NAMALWA (cell line): ENCODE data around the gene FNDC3B.
"Not testable (repeated sequence)": the region's sequence is repeated elsewhere in the genome, so short reads cannot be mapped to it uniquely, and the experiment has no call there.

Source experiments
- DNase-seq: peaks from one replicate; pipeline ENCODE4 v3.0.0-alpha.2; 2015; ENCODE audit warnings: low spot score

Gene FNDC3B

GRCh38 chr3:172039436-172040077 is at the start of gene FNDC3B:
TSS of gene FNDC3B (plus strand) at chr3:172039578. CDS start at chr3:172112480, 72,902 bp downstream.
- peak; percentile 97 for DNase-seq

GRCh38 chr3:171990239-171990638 is 49.1 kb upstream of the FNDC3B start:
- not testable (repeated sequence) for DNase-seq

DNA sequence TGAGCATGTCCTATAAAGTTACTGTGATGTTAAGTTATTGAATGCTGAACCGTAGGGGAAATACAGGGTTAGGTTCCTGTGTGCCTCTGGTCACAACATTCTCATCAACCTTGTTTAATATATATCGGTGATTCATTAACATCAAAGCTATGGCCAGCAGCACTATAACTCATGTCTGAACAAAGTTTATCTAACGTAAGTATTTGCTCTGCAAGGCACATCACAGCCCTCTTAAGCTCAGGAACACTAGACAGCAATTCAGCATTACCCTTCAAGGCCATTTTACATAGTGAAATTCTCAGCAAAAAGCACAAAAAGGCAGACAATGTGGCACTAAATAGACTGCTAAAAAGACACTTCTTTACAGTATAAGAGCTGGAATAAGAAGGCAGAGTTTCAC is 48.2 kb upstream of the FNDC3B start:
- DNase-seq, result no peak

DNA sequence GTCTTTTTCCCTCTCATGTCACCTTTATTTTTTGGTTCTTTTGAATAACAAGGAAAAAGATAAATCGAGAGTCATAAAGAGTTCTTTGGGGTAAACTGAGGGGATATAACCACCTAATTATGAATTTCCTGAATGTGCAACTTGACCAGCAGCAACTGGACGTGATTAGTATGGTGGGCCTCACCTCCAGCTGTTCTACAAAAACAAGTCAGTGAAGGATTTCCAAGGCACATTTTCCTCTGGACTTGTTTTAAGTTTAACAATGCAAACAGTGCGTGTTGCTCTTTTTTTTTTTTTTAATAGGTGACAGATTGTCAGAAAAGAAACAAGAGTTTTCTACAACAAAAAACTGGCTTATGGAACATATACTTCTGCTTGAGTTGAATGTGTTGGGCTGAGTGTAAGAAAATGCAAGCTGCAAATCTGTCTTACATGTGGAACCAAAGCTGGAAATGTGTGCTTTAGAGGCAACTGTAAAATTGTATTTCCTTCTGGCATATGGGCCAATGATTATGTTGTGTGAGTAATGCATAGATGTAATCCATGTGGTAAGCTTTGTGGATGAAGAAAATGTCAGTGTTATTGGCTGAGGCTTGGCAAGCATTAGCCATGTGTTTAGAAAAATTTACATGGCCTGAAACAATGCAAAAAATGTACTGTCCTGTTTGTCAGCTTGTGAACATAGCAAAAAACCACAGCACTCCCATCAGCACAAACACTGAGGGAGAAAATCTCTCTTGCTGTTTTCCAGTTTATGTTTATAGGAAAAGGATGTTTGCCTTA is 44.5 kb upstream of the FNDC3B start:
- DNase-seq, result no peak

- no peak for DNase-seq
Observed at GRCh38 chr3:171995486-171995885, 43.9 kb upstream of the FNDC3B start.

DNA sequence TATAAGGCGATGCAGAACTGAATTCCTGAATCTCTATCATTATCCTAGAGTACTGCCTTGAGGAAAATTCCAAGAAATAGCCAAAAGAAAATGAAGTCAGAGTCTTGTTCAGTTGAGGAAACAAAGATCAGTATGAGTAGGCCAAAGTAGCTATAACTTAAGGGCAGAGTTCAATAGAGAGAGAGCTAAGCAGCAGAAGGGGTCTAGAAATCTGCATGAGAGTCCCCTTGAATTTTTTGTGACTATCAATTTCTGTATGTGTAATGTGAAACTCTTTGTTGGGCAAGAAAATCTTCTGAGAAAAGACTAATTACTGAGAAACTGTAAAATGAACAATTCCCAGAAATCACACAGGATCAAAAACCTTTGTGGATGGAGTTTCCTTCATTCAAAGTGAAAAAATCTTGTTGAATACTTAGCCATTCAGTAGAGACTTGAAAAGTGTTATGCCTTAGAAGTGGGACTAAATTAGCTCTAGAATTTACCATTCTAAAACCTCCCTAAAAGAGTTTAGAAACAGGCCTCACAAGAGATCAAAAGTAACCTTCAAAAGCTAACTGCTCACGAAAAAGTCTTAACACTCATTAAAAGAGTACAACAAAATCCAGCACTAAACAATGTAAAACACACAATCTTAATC is 43.1 kb upstream of the FNDC3B start:
- DNase-seq, result no peak

DNA sequence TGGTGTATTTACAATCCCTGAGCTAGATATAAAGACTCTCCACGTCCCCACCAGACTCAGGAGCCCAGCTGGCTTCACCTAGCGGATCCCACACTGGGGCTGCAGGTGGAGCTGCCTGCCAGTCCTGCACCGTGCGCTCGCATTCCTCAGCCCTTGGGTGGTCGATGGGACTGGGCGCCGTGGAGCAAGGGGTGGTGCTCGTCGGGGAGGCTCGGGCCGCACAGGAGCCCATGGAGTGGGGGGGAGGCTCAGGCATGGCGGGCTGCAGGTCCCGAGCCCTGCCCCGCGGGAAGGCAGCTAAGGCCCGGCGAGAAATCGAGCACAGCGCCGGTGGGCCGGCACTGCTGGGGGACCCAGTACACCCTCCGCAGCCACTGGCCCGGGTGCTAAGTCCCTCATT is 40.6 kb upstream of the FNDC3B start:
- not testable (repeated sequence) for DNase-seq

DNA sequence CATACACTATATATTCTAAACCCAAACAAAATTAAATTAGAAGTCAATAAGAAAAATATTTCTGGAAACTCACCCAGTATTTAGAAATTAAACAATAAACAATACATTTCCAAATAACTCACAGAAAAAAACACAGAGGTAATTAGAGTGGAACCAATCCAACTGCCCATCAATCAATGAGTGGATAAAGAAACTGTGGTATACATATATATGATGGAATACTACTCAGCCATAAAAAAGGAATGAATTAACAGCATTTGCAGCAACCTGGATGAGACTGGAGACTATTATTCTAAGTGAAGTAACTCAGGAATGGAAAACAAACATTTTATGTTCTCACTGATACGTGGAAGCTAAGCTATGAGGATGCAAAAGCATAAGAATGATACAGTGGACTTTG is 37.8 kb upstream of the FNDC3B start:
- not testable (repeated sequence) for DNase-seq

DNA sequence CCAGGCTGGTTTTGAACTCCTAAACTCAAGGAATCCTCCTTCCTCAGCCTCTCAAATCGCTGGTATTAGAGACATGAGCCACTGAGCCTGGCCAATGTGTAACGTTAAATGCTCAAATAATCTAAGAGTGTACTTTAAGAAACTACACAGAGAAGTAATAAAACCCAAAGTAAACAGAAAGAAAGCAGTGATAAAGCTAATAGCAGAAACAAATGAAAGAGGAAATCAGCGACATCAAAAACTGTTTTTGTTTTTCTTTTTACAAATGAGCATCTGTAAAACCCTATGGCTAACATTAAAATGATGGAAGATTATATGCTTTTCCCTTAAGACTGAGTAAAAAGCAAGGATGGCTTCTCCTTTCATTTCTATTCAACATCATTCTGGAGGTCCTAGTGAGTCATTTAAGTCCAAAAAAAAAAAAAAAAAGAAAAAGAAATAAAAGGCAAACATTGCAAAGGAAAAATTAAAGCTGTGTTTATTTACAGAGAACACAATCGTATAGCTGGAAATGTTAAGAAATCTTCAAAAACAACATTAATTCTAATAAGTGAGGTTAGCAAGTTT is 36.8 kb upstream of the FNDC3B start:
- no peak for DNase-seq

- no peak for DNase-seq
Observed at GRCh38 chr3:172003146-172003545, 36.2 kb upstream of the FNDC3B start.

- DNase-seq, result no peak
Observed at GRCh38 chr3:172007065-172007370, 32.4 kb upstream of the FNDC3B start.

GRCh38 chr3:172009803-172010202 is 29.6 kb upstream of the FNDC3B start:
- DNase-seq, result no peak

DNA sequence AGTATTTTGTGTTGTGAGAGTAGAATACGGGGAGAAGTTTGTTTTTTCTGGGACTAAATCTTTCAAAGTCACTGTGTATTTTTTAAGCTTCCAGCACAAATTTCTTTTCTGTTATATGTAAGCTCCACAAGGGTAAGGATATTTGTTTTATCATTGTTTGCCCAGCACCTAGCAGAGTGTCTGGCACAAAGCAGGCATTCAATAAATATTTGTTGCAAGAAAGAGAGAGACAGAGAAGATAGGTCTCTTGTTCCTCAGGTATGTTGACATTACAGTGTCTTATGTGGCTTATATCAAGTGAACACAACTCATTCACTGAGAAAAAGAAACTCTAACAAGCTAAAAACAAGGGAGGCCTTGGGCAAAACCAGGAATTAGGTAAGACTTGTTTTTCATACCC is 26.6 kb upstream of the FNDC3B start:
- DNase-seq, result no peak

- no peak for DNase-seq
Observed at GRCh38 chr3:172014145-172014544, 25.2 kb upstream of the FNDC3B start.

DNA sequence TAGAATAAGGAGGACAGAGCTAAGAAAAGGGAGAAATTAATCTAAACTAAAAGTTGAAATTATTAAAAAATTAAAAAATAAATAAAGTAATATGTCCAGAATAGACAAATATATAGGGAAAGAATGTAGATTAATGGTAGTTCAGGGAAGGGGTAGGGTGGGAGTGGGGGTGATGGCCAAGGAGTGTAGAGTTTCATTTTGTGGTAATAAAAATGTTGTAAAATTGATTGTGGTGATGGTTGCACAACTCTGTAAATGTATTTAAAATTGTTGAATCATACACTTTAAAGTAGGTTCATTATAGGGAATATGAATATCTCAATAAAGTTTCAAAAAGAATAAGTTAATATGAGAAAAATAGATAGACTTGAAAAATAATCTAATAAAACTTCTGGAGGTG is 21.0 kb upstream of the FNDC3B start:
- DNase-seq, result no peak

- DNase-seq, result no peak
Observed at GRCh38 chr3:172020763-172021162, 18.6 kb upstream of the FNDC3B start.

DNA sequence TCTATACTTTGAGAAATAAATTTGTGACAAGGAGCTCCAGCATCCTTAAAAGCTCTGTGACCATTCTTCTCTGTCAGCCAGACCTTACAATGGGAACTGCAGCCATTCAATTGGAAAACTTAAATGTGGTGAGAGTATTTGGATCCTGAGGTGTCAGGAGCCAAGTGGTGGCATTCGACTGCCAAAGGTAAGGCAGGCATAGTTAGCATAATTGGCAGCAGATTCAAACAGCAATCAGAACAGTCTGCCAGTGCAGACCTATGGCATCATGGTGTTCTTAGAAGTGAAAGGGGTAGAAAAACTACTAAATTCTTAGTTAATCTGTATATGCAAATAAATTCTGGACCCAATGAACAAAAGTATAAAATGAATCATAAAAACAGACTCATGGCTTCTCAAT is 18.2 kb upstream of the FNDC3B start:
- DNase-seq, result no peak

DNA sequence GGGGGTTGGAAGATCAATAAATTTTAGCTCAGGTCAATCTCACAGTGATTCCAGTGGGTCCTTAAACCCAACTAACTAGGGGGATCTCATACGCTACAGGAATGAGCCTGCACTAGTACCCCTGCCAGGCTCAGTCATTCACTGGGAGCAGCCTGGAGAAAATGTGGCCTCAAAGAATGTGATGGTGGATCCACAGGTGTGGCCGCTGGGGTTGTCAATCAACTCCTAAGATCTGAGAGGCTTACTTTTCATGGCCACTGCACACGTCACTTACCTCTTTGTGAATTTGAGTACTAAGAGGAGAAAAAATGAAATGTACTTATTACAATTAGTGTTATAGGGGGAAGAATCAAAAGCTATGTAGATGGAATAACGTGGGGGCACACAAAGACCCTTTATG is 17.5 kb upstream of the FNDC3B start:
- no peak for DNase-seq

GRCh38 chr3:172023915-172024314 is 15.5 kb upstream of the FNDC3B start:
- DNase-seq, result no peak

DNA sequence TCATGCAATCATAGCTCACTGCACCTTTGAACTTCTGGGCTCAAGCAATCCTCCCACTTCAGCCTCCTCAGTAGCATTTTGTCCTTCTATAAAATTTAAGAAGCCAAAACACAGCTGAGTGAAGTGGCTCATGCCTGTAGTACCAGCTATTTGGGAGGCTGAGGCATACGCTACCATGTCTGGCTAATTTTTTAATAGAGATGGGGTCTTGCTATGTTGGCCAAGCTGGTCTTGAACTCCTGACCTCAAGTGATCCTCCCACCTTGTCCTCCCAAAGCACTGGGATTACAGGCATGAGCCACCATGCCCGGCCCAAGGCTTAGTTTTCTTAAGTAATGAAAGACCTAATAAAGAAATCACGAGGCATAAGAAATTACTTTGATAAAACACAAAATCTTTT is 14.7 kb upstream of the FNDC3B start:
- DNase-seq, result no peak

DNA sequence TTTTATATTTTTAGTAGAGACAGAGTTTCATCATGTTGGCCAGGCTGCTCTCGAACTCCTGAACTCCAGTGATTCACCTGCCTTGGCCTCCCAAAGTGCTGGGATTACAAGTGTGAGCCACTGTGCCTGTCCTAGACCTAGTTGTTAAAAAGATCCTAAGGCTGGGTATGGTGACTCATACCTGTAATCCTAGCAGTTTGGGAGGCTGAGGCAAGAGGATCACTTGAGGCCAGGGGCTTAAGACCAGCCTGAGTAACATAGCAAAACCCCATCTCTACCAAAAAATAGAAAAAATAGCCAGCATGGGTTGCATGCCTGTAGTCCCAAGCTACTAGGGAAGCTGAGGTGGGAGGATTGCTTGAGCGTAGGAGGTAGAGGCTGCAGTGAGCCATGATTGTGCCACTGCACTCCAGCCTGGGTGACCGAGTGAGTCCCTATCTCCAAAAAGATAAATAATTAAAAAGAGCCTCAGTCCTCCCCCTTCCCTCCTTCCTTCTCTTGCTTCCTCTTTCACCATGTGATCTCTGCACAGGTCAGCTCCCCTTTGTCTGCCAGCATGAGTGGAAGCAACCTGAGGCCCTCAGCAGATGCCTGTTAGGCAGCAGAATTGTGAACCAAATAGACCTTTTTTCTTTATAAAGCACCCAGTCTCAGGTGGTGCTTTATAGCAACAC is 9.8 kb upstream of the FNDC3B start:
- no peak for DNase-seq

- no peak for DNase-seq
Observed at GRCh38 chr3:172030181-172030580, 9.2 kb upstream of the FNDC3B start.

DNA sequence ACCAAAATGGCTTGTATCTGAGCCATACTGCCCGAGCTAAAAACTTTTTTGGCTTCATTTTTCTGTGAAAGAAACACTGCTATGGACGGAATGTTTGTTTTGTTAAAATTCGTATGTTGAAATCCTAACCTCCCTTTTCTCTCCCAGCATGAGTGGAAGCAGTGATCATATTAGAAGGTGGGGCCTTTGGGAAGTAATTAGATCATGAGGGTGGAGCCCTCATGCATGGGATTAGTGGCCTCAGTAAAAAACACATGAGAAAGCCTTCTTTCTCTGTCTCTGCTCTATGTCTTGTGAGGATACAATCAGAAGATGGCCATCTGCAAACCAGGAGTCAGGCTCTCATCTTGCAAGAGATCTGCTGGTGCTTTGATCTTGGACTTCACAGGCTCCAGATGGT is 7.4 kb upstream of the FNDC3B start:
- DNase-seq, result no peak
